Measurements from ENCODE around the gene PTPRN2.

DNA sequence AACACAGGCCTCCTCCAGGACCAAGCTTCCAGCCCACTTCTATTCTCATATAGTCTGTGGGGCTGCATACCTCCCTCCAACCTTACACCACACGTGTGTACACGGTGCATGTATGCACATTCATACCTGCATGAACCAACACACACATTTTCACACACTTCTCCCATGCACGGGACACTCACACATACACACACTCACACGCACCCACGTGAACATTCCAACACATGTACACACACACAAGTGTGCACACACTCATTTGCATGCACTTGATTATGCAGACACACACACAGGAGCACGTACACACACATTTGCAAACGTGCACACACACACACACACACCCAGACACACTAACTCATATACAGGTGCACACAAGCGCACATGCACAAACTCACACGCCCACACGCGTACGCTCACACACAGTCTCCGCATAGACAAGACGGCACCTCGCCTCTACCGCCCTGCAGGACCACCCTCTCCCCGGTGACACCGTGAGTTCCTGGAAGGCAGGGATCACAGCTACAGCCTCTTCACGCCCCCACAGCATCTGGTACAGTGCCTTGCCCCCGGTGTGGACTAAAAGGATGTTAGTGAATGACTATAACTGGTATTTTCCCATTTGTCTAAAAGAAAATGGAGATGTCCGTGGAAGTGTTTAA is 263.8 kb downstream of the PTPRN2 start:
- TF ChIP-seq, protein P1, sequence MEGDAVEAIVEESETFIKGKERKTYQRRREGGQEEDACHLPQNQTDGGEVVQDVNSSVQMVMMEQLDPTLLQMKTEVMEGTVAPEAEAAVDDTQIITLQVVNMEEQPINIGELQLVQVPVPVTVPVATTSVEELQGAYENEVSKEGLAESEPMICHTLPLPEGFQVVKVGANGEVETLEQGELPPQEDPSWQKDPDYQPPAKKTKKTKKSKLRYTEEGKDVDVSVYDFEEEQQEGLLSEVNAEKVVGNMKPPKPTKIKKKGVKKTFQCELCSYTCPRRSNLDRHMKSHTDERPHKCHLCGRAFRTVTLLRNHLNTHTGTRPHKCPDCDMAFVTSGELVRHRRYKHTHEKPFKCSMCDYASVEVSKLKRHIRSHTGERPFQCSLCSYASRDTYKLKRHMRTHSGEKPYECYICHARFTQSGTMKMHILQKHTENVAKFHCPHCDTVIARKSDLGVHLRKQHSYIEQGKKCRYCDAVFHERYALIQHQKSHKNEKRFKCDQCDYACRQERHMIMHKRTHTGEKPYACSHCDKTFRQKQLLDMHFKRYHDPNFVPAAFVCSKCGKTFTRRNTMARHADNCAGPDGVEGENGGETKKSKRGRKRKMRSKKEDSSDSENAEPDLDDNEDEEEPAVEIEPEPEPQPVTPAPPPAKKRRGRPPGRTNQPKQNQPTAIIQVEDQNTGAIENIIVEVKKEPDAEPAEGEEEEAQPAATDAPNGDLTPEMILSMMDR (conservative IDR thresholded peaks at IDR 0.05; ENCODE audit: low read length): no peak
- no peak for TF ChIP-seq EZH2phosphoT487 (IDR thresholded peaks at IDR 0.05; ENCODE audit: borderline replicate concordance, low read depth, low read length)

Data from OCI-LY7 (cell line).